AG09319 (cell line): Measurements from ENCODE around the gene RPS23.

ENCODE experiments used
- DNase-seq: peaks from one replicate; pipeline ENCODE4 v3.0.0-alpha.2; 2010; ENCODE audit warnings: low read depth; ENCODE audit errors: extremely low read depth
- TF ChIP-seq, protein P1 (sequence below): IDR thresholded peaks from 2 replicates; pipeline ENCODE4 v1.5.1; 2011; ENCODE audit warnings: low read depth, mild to moderate bottlenecking, inconsistent platforms, low read length, moderate library complexity

RPS23 gene

DNA sequence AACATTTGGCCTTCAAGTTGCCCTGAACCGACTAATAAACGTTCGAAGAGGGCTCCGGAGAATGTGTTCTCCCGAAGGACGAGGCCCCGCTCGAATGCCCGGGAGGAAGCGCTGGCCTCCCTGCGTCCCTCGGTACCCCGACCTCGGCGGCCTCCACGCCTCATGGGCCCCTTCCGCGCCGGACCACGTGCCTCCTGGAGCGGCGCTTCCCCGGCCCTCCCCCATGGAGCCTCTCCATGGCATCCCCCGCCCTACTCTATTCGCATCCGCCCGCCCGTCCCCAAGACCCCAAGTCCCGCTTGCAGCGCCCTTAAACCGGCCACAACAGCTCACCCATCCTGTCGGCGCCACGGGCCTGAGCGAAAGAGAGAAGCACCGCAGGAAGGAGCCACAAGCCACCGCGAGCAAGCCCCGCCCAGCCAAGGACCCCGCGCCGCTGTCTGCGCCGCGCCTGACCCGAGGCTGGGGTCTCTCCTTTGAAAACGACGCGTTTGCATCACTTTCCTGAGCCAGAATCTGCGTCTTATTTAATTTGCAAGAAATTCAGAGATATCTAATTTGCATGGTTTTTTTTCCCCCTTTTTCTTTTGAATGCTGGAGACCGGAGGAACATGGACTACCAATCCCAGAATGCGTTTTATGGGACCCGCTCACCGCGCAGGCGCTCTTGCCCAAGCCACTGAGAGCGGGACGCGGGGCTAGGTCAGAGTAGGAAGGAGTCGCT is at the start of gene RPS23:
TSS of gene RPS23 (minus strand) at position 368 of the 724 bp plus-strand sequence. CDS start at position 337, 31 bp downstream.
- peak; percentile 73 for DNase-seq
- TF ChIP-seq, protein P1, sequence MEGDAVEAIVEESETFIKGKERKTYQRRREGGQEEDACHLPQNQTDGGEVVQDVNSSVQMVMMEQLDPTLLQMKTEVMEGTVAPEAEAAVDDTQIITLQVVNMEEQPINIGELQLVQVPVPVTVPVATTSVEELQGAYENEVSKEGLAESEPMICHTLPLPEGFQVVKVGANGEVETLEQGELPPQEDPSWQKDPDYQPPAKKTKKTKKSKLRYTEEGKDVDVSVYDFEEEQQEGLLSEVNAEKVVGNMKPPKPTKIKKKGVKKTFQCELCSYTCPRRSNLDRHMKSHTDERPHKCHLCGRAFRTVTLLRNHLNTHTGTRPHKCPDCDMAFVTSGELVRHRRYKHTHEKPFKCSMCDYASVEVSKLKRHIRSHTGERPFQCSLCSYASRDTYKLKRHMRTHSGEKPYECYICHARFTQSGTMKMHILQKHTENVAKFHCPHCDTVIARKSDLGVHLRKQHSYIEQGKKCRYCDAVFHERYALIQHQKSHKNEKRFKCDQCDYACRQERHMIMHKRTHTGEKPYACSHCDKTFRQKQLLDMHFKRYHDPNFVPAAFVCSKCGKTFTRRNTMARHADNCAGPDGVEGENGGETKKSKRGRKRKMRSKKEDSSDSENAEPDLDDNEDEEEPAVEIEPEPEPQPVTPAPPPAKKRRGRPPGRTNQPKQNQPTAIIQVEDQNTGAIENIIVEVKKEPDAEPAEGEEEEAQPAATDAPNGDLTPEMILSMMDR, result no peak

GRCh38 chr5:82327941-82328340 is 49.8 kb upstream of the RPS23 start:
- no peak for DNase-seq
- TF ChIP-seq, protein P1, result no peak

DNA sequence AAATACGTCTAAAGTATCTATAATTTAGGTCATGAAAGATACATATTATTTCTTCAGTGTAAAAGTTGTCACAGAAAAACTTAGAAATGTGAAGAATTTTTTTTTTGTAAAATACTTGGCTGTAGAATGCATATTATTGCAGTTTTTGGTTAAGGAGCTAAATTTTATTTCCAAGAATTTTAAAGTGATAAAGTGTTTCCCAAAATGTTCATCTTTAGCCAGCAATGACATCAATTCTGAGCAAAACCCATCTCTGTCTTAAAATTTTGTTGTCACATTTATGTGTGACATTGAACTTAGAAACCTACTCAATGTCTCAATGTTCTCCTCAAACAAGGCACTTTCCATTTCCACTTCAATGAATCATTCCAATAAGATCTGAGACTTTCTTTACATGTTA is 47.8 kb upstream of the RPS23 start:
- DNase-seq, result no peak
- TF ChIP-seq, protein P1, result no peak

GRCh38 chr5:82325155-82325554 is 47.0 kb upstream of the RPS23 start:
- TF ChIP-seq, protein P1, result no peak
- DNase-seq, result no peak

DNA sequence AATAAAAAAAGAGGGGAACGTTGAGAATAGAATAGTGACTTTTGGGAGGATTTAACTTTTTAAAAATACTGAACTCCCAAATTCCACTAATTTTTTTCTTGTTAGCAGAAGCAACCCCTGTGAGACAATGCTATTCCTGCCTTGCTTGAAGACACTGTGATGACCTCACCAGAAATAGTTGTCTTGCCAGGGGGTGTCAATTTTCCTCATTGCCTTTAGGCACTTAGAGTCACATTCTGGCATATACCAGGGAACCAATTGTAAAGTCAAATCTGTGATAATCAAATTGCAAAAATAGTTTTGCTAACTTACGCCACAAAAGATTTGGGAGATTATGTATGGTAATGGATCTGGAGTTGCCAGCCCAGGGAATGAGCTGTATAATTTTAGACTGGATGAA is 42.8 kb upstream of the RPS23 start:
- DNase-seq, result no peak
- TF ChIP-seq, protein P1, result no peak

- no peak for DNase-seq
- TF ChIP-seq, protein P1, result no peak
These were observed 41.7 kb upstream of the RPS23 start for GRCh38 chr5:82319651-82320376.

- TF ChIP-seq, protein P1, result no peak
- no peak for DNase-seq
These were observed 41.0 kb upstream of the RPS23 start for GRCh38 chr5:82319192-82319591.
